ENCODE measurements around the gene MAVS.
A peak's percentile ranks its signal among the peaks of the same experiment; 100 is the strongest.

MAVS gene

DNA sequence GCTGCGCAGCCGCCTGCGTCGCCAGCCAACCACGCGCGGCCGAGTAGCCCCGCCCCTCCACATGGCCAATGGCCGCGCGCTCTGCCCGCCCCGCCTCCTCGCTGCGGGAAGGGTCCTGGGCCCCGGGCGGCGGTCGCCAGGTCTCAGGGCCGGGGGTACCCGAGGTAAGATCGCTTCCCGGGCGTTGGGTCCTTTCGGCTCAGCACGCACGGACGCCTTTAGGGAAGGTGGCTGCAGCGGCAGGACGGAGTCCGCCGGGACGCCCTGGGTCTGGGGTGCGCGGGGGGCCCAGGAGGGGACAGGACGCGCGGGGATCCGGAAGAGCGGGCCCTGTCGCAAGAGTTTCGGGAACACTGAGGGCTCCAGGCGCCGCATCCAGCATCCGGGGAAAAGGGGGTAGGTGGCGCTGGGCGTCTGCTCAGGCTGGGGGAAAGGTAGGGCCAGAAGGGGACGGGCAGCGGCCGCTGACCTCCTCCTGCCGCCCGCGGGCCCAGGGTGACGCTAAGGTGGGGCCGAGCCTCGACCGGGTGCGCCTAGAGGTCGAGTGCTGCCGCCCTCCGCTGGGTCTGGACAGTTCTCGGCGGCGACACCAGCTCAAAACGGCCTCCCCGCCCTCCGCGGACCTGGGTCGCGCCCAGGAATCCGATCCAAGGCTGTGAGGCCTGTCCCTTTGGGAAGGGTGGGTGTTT, at the start of gene MAVS:
Gene MAVS (plus strand): TSS at position 95 of the 689 bp plus-strand sequence. CDS start 7,791 bp downstream, outside the sequence.
- DNase-seq (ENCODE audit: low read depth in 2 of 2) = peak; percentile 70 to 71

DNA sequence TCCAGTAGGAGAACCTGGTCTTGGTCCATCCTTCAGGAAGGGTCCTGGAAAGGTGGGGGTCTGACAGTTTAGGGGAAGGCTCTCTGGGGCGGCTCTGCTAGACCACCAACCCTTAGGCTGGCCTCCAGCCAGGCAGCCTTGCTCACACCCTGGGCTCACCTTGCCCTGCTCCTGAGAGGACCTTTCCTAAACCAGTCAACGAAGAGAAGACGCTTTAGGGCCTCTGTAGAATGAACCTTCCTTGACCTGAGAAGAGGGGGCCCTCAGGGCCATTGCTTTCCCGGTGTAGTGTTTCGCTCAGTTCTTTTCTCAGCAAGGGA, 49.4 kb upstream of the MAVS start:
- DNase-seq (ENCODE audit: low read depth in 2 of 2) = no peak

DNA sequence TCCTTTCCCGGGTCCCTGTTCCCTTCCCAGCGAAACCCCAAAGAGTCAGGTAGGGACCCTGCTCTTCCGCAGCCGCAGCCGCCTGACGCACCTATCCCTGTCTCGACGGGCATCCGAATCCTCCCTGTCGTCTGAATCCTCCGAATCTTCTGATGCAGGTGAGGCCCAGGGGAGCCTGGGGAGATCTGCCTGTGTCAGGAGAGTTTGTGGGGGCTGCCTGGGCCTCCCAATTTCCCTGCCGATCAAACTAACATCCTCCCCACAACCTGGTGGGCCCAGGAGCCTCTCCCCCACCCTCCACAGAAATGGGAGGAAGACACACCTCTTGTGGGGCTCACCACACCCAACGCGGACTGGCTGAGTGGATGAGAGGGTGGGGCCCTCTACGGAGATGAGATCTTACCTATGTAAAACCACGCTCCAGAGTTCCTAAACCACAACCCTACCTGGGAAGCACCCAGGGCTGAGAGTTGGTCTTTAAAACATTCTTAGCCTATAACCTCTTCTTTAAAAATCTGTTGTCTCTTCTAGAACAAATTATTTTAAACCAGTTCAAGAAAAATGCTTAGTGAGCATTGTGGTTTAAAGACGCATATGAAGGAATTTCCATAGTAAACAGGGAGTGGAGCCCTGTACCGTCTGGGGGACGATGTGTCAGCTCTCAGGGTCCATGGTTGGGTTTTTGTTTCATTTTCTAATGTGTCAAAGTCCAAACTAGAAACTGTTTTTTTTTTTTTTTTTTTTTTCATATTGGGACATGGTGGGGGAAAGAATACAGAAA, 48.9 kb upstream of the MAVS start:
- no peak for DNase-seq (ENCODE audit: low read depth in 2 of 2)

DNA sequence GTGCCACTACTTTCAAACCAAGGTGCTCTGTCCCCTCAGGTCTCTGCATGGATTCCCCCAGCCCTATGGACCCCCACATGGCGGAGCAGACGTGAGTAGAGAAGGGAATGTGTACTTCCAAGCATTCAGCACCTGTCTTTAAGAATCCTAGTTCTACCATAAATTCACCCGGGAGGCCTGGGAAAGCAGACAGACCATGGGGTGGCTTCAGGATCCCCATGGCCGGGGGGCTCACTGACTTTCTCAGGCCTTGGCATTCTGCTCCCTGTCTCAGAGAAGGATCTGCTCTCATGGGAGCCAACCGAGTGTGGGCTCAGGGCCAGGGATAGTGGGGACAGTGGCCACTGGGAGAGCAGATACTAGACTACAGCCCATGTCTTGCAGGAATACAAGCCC, 48.3 kb upstream of the MAVS start:
- no peak for DNase-seq (ENCODE audit: low read depth in 2 of 2)

DNA sequence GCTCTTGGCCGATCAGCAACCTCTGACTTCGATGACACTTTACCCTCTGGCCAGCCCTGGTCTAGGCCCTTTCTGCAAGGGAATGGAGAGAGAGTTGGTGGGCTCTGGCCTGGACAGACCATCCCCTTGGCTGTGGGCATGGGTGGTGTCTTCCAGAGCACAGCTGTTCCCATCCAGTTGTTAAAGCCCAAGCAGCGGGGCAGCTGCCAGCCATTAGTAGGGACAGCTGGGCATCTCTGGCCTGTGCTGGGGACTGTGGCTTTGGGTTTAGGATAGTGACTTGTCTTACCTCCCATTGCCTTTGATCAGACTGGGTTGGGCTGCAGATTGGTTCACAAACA, 47.8 kb upstream of the MAVS start:
- no peak for DNase-seq (ENCODE audit: low read depth in 2 of 2)

DNA sequence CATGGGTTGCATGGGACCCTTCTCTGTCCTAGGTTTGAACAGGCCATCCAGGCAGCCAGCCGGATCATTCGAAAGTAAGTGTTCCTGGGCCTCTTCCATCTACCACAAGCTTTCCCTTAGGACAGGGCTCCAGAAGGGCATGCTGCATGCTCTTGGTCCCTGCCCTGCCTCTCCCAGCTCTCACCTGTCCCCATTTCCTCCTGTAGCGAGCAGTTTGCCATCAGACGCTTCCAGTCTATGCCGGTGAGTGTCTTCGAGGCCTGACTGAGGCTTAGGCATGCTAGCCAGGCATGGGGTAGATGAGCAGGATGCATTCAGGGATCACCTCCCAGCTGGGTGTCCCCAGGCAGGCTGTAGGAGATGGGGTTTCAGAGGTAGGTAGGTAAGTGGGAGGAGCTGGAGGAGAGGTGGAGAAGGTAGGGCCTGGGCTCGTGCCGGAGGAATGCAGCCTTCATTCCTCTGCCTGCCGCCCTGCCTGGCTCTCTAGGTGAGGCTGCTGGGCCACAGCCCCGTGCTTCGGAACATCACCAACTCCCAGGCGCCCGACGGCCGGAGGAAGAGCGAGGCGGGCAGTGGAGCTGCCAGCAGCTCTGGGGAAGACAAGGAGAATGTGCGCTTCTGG, 46.3 kb upstream of the MAVS start:
- DNase-seq (ENCODE audit: low read depth in 2 of 2) = no peak

DNA sequence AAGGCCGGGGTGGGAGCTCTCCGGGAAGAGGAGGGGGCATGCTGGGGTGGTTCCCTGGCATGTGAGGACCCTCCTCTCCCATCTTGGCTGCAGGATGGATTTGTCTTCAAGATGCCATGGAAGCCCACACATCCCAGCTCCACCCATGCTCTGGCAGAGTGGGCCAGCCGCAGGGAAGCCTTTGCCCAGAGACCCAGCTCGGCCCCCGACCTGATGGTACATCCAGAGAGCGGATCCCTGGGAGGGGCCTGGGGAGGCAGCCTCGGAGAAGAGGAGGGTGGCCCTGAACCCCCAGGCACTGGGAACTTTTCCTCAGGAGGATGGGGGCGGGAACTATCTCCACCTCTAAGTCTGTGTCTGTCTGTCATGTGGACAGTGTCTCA, 45.8 kb upstream of the MAVS start:
- no peak for DNase-seq (ENCODE audit: low read depth in 2 of 2)

DNA sequence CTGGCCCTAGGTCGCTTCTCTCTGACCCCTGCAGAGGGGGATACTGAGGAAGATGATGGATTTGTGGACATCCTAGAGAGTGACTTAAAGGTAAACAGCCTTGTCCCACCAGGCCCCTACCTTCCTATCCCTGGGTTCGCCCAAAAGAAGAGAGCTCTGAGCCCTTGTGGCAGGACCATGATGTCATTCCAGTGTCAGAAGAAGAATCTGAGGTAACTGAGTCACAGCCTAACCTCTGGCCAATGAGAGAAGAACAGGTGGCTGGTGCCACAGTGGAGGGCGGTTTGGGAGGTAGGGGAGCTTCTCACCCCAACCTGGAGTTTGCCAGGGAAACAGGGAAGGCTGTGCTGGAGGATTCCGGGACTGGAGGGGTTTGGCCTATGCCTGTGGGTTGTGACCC, 45.3 kb upstream of the MAVS start:
- no peak for DNase-seq (ENCODE audit: low read depth in 2 of 2)

DNA sequence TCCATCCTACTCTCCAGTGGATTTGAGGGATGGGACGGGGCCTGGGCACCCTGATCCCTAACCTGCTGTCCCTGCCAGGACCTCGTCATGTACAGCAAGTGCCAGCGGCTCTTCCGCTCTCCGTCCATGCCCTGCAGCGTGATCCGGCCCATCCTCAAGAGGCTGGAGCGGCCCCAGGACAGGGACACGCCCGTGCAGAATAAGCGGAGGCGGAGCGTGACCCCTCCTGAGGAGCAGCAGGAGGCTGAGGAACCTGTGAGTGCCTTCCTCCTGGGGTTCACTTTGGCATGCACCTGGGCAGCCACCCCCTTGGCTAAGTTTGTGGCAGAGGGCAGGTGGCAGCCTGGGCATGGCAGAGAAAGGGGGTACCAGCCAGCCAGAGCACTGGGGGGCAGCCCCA, 44.8 kb upstream of the MAVS start:
- DNase-seq (ENCODE audit: low read depth in 2 of 2) = no peak

DNA sequence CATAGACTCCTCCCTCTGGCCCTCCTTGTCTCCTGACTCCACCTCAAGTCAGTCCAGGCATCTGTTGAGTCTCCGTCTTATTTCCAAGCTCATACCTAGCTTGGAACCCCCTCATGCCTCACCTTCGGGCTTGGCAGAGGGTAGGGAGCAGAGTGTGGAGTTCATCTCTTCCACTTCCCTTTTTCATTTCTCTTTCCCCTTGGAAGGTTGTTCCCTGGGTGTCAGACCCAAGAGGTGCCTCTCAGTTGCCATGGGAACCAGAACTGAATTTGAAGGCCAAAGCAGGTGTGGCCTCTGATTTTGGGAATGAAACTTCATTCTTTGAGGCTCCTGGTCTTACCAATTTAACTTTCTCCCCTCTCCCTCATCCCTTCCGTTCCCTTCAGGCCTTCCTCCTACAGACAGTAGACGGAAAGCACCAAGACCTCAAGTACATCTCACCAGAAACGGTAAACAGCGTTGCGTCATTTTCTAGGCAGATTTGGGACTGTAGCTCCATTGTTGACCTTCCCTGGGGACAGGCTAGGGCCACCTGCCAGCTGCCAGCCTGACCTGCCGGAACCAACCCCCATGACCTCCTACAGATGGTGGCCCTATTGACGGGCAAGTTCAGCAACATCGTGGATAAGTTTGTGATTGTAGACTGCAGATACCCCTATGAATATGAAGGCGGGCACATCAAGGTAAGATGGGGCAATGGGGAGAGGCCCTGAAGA, 44.0 kb upstream of the MAVS start:
- no peak for DNase-seq (ENCODE audit: low read depth in 2 of 2)

DNA sequence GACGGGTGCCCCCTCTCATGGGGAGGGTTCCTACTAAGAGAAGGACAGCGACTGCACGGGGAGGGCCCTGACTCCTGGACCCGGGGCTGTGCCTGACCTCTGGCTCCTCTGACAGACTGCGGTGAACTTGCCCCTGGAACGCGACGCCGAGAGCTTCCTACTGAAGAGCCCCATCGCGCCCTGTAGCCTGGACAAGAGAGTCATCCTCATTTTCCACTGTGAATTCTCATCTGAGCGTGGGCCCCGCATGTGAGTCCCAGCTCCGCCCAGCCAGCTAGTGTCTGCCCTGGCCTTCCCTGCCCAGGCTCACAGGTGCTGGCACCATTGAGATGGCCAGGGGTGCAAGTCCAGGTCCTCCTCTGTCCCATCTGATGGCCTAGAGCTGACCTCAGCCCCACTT, 43.3 kb upstream of the MAVS start:
- no peak for DNase-seq (ENCODE audit: low read depth in 2 of 2)

DNA sequence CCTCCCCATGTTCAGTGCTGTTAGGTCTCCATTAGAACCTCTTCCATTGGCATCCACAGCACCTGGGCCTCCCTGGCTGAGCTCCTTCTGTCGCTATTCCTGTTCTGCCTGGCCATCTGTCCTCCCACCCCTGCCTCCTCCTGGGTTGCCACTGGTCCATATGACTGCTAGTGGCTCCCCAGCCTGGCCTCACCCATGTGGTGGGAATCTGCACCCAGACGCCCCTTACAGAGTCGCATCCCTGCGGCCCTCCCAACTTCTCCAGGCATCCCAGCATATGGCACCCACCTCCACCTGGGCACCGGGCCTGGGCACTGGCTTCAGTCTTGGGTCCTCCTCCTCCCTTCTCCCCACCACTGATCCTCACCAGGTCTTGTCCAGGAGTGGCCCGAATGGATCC, 42.8 kb upstream of the MAVS start:
- no peak for DNase-seq (ENCODE audit: low read depth in 2 of 2)

DNA sequence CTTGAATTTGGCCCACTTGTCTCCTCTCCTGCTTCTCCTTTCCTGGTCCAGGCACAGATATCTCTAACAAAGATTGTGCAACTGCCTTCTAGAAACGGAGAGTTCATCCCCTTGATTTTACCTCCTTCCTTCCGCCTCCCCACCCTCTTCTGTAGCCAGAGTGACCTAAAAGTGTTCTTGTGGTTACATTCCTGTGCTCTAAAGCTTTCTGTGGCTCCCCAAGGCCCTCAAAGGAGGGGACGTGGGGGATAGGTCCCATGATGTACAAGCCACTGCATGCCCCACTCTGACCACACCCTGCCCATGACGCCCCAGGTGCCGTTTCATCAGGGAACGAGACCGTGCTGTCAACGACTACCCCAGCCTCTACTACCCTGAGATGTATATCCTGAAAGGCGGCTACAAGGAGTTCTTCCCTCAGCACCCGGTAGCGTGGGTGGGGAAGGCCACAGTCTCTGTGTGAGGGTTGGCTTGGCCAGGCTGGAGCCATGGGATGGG, 42.3 kb upstream of the MAVS start:
- DNase-seq (ENCODE audit: low read depth in 2 of 2) = no peak

DNA sequence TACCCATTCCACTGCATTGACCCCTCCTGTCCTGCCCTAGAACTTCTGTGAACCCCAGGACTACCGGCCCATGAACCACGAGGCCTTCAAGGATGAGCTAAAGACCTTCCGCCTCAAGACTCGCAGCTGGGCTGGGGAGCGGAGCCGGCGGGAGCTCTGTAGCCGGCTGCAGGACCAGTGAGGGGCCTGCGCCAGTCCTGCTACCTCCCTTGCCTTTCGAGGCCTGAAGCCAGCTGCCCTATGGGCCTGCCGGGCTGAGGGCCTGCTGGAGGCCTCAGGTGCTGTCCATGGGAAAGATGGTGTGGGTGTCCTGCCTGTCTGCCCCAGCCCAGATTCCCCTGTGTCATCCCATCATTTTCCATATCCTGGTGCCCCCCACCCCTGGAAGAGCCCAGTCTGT, 41.9 kb upstream of the MAVS start:
- no peak for DNase-seq (ENCODE audit: low read depth in 2 of 2)

DNA sequence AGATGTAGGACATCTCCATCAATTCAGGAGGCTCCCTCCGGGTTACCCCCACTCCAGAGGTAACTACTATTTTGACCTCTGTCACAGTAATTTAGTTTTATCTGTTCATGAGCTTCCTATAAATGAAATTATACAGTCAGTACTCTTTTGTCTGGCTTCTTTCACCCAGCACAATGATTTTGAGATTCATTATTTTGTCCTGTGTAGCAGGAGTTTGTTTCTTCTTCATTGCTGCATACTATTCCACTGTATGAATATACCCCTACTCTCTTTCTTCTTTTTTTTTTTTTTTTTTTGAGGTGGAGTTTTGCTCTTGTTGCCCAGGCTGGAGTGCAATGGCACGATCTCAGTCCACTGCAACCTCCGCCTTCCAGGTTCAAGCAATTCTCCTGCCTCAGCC, 38.1 kb upstream of the MAVS start:
- DNase-seq (ENCODE audit: low read depth in 2 of 2) = no peak

DNA sequence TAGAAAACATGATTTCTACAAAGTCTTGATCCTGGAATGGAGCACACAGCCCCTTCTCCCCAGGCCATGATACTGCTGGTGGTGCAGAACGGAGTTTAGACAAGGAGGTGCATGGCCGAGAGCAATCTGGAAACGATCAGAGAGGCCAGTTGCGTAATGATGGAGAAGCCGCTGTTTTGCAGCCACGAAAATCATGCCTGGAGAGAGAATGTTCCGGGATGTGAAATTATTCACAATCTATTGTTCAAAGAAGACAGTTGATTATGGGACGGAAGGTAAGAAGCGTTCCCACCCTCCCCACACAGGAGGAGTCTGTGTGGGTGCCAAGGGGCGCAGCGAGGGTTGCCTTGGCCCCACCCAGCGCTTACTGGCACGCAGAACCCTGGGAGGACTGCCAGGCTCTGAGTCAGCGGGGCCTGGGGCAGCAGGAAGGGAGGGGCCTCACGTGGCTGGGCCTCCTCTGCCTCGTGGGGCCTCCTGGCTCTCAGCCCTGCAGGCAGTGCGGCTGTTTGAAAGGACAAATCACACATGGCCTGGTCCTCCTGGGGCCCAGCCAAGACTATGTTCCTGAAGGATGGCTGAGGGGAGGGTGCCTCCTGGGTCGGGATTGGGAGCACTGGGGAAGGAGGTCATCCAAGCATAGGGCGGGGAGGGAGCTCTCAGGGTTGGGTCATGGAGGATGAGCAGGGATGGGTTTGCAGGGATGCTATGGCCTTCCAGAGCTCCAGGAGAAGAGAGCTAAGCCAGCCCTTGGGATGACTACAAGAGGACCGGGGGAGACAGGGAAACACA, 35.0 kb upstream of the MAVS start:
- peak; percentile 78 to 90 for DNase-seq (ENCODE audit: low read depth in 2 of 2)

DNA sequence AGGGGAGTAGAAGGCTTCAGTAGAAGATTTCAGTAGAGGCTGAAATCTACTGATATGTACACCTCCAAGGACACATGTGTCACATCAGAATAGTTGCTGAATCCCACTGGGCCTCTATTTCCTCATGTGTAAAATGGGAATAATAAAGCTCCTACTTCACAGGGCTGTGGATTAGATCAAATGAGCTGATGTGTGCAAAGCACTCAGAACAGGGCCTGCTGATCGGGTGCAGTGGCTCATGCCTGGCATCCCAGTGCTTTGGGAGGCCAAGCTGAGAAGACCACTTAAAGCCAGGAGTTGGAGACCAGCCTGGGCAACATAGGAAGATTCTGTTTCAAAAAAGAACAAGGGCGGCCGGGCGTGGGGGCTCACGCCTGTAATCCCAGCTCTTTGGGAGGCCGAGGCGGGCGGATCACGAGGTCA, 34.4 kb upstream of the MAVS start:
- no peak for DNase-seq (ENCODE audit: low read depth in 2 of 2)

DNA sequence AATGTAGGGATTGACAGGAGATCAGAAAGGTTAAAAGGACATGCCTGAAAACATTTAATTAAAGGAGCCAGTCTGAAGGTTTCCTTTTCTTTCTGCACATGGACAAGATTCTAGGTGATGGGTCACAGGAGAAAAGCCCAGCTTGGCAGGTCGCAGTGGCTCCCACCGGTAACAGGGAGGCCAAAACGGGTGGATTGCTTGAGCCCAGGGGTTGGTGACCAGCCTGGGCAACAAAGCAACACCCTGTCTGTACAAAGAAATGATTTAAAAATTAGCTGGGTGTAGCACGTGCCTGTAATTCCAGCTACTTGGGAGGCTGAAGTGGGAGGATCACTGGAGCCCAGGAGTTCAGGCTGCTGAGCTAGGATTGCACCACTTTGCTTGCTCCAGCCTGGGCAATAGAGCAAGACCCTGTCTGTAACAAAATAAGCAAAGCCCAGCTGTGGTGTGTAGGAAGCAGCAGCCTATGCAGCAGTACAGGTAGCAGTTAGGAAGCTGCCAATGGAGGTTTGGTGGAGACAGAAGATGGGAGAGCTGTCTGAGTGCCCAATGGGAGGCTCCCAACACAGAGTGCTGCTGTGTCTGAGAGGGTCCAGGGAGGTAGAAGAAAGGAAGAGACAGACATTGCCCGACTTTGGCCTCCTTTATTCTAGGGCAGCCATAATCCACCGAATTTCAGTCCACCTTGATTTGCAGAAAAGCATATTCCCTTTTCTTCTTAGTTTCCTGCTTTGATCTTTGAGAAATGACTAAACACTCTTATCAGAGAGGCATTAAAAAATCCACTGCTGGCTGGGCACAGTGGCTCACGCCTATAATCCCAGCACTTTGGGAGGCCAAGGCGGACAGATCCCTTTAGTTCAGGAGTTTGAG, 33.4 kb upstream of the MAVS start:
- no peak for DNase-seq (ENCODE audit: low read depth in 2 of 2)

DNA sequence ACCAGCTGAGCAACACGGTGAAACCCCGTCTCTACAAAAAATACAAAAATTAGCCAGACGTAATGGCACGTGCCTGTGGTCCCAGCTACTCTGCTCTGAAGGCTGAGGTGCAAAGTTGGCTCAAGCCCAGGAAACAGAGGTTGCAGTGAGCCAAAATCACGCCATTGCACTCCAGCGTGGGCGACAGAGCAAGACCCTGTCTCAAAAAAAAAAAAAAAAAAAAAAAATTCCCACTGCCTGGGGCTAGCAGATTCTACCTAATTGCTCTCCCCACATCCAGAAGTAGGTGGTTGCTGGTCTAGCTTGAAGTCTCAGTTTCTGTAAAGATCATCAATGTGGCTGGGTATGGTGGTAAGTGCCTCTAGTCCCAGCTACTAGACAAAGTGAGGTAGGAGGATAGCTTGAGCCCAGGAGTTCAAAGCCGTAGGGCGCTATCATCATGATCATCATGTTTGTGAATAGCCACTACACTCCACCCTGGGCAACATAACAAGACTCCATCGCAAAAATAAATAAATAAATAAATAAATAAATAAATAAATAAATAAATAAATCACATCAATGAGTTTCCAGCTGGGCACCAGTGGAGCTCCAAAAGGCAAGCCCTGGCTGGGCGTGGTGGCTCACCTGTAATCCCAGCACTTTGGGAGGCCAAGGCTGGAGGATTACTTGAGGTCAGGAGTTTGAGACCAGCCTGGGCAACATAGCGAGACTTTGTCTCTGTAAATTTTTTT, 32.6 kb upstream of the MAVS start:
- DNase-seq (ENCODE audit: low read depth in 2 of 2) = no peak

DNA sequence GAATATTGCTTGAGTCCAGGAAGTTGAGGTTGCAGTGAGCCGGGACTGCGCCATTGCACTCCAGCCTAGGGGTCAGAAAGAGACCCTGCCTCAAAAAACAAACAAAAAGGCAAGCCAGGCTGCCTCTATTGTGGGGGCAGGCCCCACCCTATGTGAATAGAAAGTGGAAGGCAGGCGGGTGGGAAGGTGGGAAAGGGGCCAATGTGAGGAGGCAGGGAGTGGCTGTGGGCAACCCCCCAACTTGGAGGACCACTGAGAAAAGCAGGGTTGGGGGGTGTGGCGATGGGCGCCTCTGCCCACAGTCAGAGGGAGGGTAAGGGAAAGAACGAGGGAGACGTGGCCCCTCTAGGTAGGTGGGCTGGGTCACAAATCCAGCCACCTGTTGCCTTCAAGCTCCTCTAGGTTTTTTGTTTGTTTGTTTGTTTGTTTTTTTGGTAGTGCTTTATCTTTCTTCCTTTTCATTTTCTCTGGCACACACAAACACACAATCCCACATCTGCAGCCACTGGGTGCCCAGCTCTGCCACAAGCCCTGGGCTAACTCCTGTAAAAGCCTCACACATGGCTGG, 31.6 kb upstream of the MAVS start:
- DNase-seq (ENCODE audit: low read depth in 2 of 2) = no peak
